Loucy (cell line): ENCODE measurements around the gene PAEP.

Experiments used
- H2AFZ ChIP-seq: fragments of 200-600 bp; sonication (generic); 2 replicates; pipeline ENCODE4 v1.6.0; 2016; ENCODE audit warnings: antibody characterized with exemption, mild to moderate bottlenecking, low read length, moderate library complexity
- H3F3A ChIP-seq: fragments of 200-600 bp; 2 replicates; pipeline ENCODE4 v1.6.0; 2016; ENCODE audit warnings: antibody characterized with exemption, low read depth, mild to moderate bottlenecking
- H3K27me3 ChIP-seq: fragments of 200-600 bp; sonication (generic); 2 replicates; pipeline ENCODE4 v1.6.1; 2014; ENCODE audit warnings: low read length, mild to moderate bottlenecking; ENCODE audit not compliant: insufficient read depth, poor library complexity, severe bottlenecking
- H3K36me3 ChIP-seq: fragments of 200-600 bp; sonication (generic); 2 replicates; pipeline ENCODE4 v1.6.1; 2016; ENCODE audit warnings: low read length; ENCODE audit not compliant: insufficient read depth
- H3K4me1 ChIP-seq: fragments of 200-600 bp; sonication (generic); 2 replicates; pipeline ENCODE4 v1.5.1; 2014; ENCODE audit warnings: low read length, mild to moderate bottlenecking; ENCODE audit not compliant: insufficient read depth, poor library complexity, severe bottlenecking
- H3K4me2 ChIP-seq: fragments of 200-600 bp; sonication (generic); 2 replicates; pipeline ENCODE4 v1.6.0; 2014; ENCODE audit warnings: antibody characterized with exemption, low read length, low read depth, mild to moderate bottlenecking; ENCODE audit not compliant: poor library complexity, severe bottlenecking
- H3K4me3 ChIP-seq: fragments of 200-600 bp; sonication (generic); 2 replicates; pipeline ENCODE4 v1.5.1; 2014; ENCODE audit warnings: low read length, mild to moderate bottlenecking, mixed read lengths; ENCODE audit not compliant: poor library complexity, severe bottlenecking
- H3K79me2 ChIP-seq: fragments of 200-600 bp; sonication (generic); 2 replicates; pipeline ENCODE4 v1.6.1; 2014; ENCODE audit warnings: low read length; ENCODE audit not compliant: insufficient read depth
- H3K9ac ChIP-seq: fragments of 200-600 bp; sonication (generic); 2 replicates; pipeline ENCODE4 v1.6.0; 2014; ENCODE audit warnings: mild to moderate bottlenecking, low read depth, low read length, moderate library complexity; ENCODE audit not compliant: poor library complexity, severe bottlenecking
- H3K9me2 ChIP-seq: fragments of 200-600 bp; sonication (generic); replicated peaks from 2 replicates; pipeline ENCODE4 v1.6.1; 2016; ENCODE audit warnings: low read depth, low read length, mixed read lengths
- H3K9me3 ChIP-seq: fragments of 200-600 bp; sonication (generic); 2 replicates; pipeline ENCODE4 v1.6.1; 2014; ENCODE audit warnings: mild to moderate bottlenecking, antibody characterized with exemption, low read length, low read depth; ENCODE audit not compliant: insufficient read depth
- H4K20me1 ChIP-seq: fragments of 200-600 bp; sonication (generic); 2 replicates; pipeline ENCODE4 v1.6.0; 2014; ENCODE audit warnings: antibody characterized with exemption, low read length, mild to moderate bottlenecking; ENCODE audit not compliant: insufficient read depth, poor library complexity, severe bottlenecking
- CTCF ChIP-seq: fragments of 200-600 bp; sonication (generic); conservative IDR thresholded peaks from 2 replicates; pipeline ENCODE4 v1.5.1; 2014; ENCODE audit warnings: mild to moderate bottlenecking, antibody characterized with exemption, low read length
- EZH2phosphoT487 ChIP-seq: fragments of 200-600 bp; IDR thresholded peaks from 2 replicates; pipeline ENCODE4 v1.6.1; 2018; ENCODE audit warnings: antibody characterized with exemption, mild to moderate bottlenecking, moderate library complexity, borderline replicate concordance

Gene PAEP

GRCh38 chr9:135608999-135609317 lies 47.4 kb downstream of the PAEP start:
- no peak overlapping the region for H3K4me3 ChIP-seq
- H3K27me3 ChIP-seq: no peaks in the 10 kb centered on the region
- H3K9me2 ChIP-seq: no peaks in the 10 kb centered on the region
- H4K20me1 ChIP-seq: no peaks in the 10 kb centered on the region
- H3K36me3 ChIP-seq: no peaks in the 10 kb centered on the region
- H3K79me2 ChIP-seq: no peaks in the 10 kb centered on the region
- TF ChIP-seq CTCF: no peak
- TF ChIP-seq EZH2phosphoT487: no peak
- H3F3A ChIP-seq: no peaks in the 10 kb centered on the region
- no peaks in the 10 kb centered on the region for H3K4me1 ChIP-seq
- no peak overlapping the region for H2AFZ ChIP-seq
- H3K4me2 ChIP-seq: no peak overlapping the region
- H3K9ac ChIP-seq: no peak overlapping the region
- H3K9me3 ChIP-seq: peaks cover 10% of the 10 kb centered on the region; the same call in 1 of the 2 replicates

GRCh38 chr9:135609366-135609955 lies 47.9 kb downstream of the PAEP start:
- no peak overlapping the region for H3K4me2 ChIP-seq
- H3F3A ChIP-seq: no peaks in the 10 kb centered on the region
- no peaks in the 10 kb centered on the region for H3K36me3 ChIP-seq
- no peaks in the 10 kb centered on the region for H3K79me2 ChIP-seq
- no peaks in the 10 kb centered on the region for H3K4me1 ChIP-seq
- no peaks in the 10 kb centered on the region for H4K20me1 ChIP-seq
- TF ChIP-seq CTCF: no peak
- TF ChIP-seq EZH2phosphoT487: no peak
- H3K9me3 ChIP-seq: peaks cover 10% of the 10 kb centered on the region; the same call in 1 of the 2 replicates
- no peak overlapping the region for H3K4me3 ChIP-seq
- no peaks in the 10 kb centered on the region for H3K27me3 ChIP-seq
- H3K9me2 ChIP-seq: no peaks in the 10 kb centered on the region
- no peak overlapping the region for H3K9ac ChIP-seq
- no peak overlapping the region for H2AFZ ChIP-seq

- Histone ChIP-seq H3K4me3 (no peak overlapping the region), H2AFZ (no peak overlapping the region), H3K4me2 (no peak overlapping the region), H3K4me1 (no peaks in the 10 kb centered on the region), H3K27me3 (no peaks in the 10 kb centered on the region), H4K20me1 (no peaks in the 10 kb centered on the region), H3K9ac (no peak overlapping the region), H3K79me2 (no peaks in the 10 kb centered on the region), H3K9me3 (peaks cover 10% of the 10 kb centered on the region; the same call in 1 of the 2 replicates), H3F3A (no peaks in the 10 kb centered on the region), H3K36me3 (no peaks in the 10 kb centered on the region), H3K9me2 (no peaks in the 10 kb centered on the region)
- no peak for TF ChIP-seq EZH2phosphoT487
- TF ChIP-seq CTCF: no peak
These were observed 49.0 kb downstream of the PAEP start for GRCh38 chr9:135610290-135611141.
